Left renal cortex interstitium (tissue), 4 donors: ENCODE results near the gene OXCT1. TPM values are rescaled to one million over a fixed set of nuclear protein-coding genes. Genes with fewer than 3 reads are reported as not detected.
"Not testable (repeated sequence)": the region's sequence is repeated elsewhere in the genome, so short reads cannot be mapped to it uniquely, and the experiment has no call there.

Experiments
- DNase-seq, 4 donors: peaks; one replicate each; pipeline ENCODE4 v3.0.0-alpha.2; 2013; ENCODE audit warnings: low read depth in 4 of 4, low spot score in 2 of 4, missing footprints in 1 of 4
- polyA plus RNA-seq, 4 donors: library from polyadenylated mRNA; unstranded; fragments of 120-200 nt; gene quantifications; one replicate each; pipeline ENCODE4 v1.2.1, GENCODE V29; 2013; ENCODE audit not compliant: insufficient read length in 4 of 4

The OXCT1 gene
- polyA plus RNA-seq, 4 donors, result 49.3 to 67.2 (median 55.2) TPM

- no peak for DNase-seq
These were observed 83.0 kb downstream of the OXCT1 start for GRCh38 chr5:41787265-41787664.

- DNase-seq, result no peak
These were observed 85.2 kb downstream of the OXCT1 start for GRCh38 chr5:41785061-41785460.

GRCh38 chr5:41778410-41778809, 91.8 kb downstream of the OXCT1 start:
- DNase-seq, result no peak

GRCh38 chr5:41776435-41776834, 93.8 kb downstream of the OXCT1 start:
- no peak for DNase-seq

- no peak for DNase-seq
These were observed 96.4 kb downstream of the OXCT1 start for GRCh38 chr5:41773799-41774198.

GRCh38 chr5:41772785-41773442, 97.3 kb downstream of the OXCT1 start:
- no peak for DNase-seq

GRCh38 chr5:41772056-41772455, 98.2 kb downstream of the OXCT1 start:
- no peak for DNase-seq

GRCh38 chr5:41770799-41771198, 99.4 kb downstream of the OXCT1 start:
- DNase-seq, result no peak

- DNase-seq, result no peak
These were observed 101.5 kb downstream of the OXCT1 start for GRCh38 chr5:41768692-41769091.

GRCh38 chr5:41764650-41765049, 105.6 kb downstream of the OXCT1 start:
- no peak for DNase-seq

GRCh38 chr5:41763574-41763973, 106.7 kb downstream of the OXCT1 start:
- no peak for DNase-seq

- DNase-seq, result no peak
These were observed 107.1 kb downstream of the OXCT1 start for GRCh38 chr5:41763081-41763480.

- DNase-seq, result no peak
These were observed 107.8 kb downstream of the OXCT1 start for GRCh38 chr5:41762426-41762825.

- DNase-seq, result no peak
These were observed 108.6 kb downstream of the OXCT1 start for GRCh38 chr5:41761663-41762062.

GRCh38 chr5:41755705-41756104, 114.5 kb downstream of the OXCT1 start:
- no peak for DNase-seq

- no peak for DNase-seq
These were observed 115.4 kb downstream of the OXCT1 start for GRCh38 chr5:41754857-41755256.

- DNase-seq, result no peak
These were observed 118.4 kb downstream of the OXCT1 start for GRCh38 chr5:41751867-41752266.

GRCh38 chr5:41748631-41749030, 121.6 kb downstream of the OXCT1 start:
- DNase-seq, result no peak

- DNase-seq, result no peak
These were observed 122.5 kb downstream of the OXCT1 start for GRCh38 chr5:41747708-41748107.

GRCh38 chr5:41747301-41747700, 122.9 kb downstream of the OXCT1 start:
- no peak for DNase-seq

GRCh38 chr5:41742608-41743007, 127.6 kb downstream of the OXCT1 start:
- DNase-seq, result not testable (repeated sequence)

GRCh38 chr5:41738710-41739354, 131.4 kb downstream of the OXCT1 start:
- DNase-seq, result no peak
